ENCODE measurements around the gene CDC5L.

DNA sequence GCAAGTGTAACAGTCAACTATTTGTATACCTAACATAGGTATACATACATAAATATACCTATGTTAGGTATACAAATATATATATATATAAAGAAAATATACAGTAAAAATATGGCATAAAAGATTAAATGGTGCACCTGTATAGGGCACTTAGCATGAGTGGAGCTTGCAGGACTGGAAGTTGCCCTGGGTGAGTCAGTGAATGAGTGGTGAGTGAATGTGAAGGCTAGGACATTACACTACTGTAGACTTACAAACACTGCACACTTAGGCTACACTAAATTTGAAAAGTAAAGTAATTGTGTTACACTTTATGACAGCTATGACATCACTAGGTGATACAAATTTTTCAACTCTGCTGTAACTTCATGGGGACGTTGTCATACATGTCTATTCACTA lies 65.6 kb downstream of the CDC5L start:
- TF ChIP-seq, protein P1, sequence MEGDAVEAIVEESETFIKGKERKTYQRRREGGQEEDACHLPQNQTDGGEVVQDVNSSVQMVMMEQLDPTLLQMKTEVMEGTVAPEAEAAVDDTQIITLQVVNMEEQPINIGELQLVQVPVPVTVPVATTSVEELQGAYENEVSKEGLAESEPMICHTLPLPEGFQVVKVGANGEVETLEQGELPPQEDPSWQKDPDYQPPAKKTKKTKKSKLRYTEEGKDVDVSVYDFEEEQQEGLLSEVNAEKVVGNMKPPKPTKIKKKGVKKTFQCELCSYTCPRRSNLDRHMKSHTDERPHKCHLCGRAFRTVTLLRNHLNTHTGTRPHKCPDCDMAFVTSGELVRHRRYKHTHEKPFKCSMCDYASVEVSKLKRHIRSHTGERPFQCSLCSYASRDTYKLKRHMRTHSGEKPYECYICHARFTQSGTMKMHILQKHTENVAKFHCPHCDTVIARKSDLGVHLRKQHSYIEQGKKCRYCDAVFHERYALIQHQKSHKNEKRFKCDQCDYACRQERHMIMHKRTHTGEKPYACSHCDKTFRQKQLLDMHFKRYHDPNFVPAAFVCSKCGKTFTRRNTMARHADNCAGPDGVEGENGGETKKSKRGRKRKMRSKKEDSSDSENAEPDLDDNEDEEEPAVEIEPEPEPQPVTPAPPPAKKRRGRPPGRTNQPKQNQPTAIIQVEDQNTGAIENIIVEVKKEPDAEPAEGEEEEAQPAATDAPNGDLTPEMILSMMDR (IDR thresholded peaks at IDR 0.05 in 2 of 3, conservative IDR thresholded peaks at IDR 0.05 in 1 of 3; ENCODE audit: borderline replicate concordance in 1 of 3, insufficient read depth in 1 of 3, low read depth in 2 of 3, low read length in 2 of 3): no peak
- no peak for TF ChIP-seq POLR2AphosphoS5 (IDR thresholded peaks at IDR 0.05; ENCODE audit: low read depth, low read length)
- no peak for TF ChIP-seq FOSL1 (IDR thresholded peaks at IDR 0.05; ENCODE audit: low read depth)
- no peak for TF ChIP-seq SRF (IDR thresholded peaks at IDR 0.05; ENCODE audit: low read depth)
- no peak for TF ChIP-seq POLR2A (IDR thresholded peaks at IDR 0.05; ENCODE audit: borderline replicate concordance, extremely low read depth, insufficient read depth, insufficient read length)
